ENCODE data around the gene NOX5.

NOX5 gene

GRCh38 chr15:69084404-69085030, 70.0 kb downstream of the NOX5 start:
- no peak for DNase-seq

DNA sequence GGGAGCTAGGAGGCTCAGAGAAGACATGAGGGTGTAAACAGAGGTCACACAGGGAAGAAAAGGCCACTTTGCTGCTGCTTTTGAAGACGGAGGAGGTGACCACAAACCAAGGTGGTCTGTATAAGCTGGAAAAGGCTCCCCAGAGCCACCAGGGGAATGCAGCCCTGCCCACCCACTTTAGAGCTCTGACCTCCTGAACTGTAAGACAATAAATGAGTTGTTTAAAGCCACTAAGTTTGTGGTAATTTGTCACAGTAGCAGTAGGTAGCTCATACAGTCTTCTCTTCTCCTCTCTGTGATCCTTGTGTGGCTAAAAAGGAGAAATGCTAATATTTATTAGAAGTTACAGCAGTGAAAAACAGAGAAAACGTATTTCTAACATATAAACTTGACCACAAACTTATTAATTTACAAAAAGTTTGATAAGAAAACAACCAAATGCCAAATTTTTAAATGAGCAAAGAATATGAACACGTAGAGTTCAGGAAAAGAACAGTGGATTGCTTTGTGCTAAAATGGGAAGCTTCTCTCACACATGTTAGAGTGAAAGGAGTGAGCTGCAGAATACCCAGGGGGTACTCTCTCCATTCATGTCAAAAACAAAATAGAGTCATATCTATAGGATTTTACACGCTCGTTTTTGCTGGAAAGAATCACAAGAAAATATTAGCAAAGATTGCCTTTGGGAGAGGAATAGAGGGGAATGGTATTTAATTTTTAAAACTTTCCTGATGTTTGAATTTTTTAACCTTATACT, 71.0 kb downstream of the NOX5 start:
- no peak for DNase-seq

- DNase-seq: no peak
Measured at GRCh38 chr15:69086427-69087204, 72.1 kb downstream of the NOX5 start.

GRCh38 chr15:69087366-69087976, 73.0 kb downstream of the NOX5 start:
- no peak for DNase-seq

DNA sequence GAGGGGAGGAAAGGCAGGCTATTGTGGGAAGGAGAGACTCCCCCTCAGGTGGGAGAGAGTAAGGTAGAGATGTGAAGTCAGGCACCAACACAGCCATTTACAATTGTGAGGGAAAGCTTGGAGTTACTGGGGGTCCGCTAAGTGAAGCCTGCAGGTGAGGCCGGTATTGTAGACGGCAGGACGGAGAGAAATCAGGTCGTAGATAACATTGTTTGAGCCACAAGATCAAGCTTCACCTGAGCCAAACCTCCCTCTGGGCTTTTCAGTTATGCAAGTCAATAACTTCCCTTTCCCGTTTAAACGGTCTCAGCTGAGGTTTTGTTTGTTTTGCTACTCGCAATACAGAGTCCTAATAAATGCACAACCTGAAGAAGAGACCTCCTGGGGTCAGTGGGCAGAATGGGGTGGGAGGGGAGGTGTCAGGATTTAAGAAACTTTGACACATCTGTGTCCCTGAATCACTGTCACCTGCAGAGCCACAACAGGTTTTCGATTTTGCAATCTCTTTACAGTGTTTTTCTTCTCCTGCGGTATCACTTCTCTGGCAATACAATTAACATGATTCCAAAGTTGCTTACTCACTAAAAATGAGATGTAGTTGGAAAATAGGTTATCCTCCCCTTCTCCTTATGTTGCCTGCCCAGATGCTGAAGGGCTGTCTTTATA, 73.9 kb downstream of the NOX5 start:
- DNase-seq: no peak

- no peak for DNase-seq
Measured at GRCh38 chr15:69089258-69089657, 74.8 kb downstream of the NOX5 start.

GRCh38 chr15:69090197-69090948, 75.9 kb downstream of the NOX5 start:
- no peak for DNase-seq

DNA sequence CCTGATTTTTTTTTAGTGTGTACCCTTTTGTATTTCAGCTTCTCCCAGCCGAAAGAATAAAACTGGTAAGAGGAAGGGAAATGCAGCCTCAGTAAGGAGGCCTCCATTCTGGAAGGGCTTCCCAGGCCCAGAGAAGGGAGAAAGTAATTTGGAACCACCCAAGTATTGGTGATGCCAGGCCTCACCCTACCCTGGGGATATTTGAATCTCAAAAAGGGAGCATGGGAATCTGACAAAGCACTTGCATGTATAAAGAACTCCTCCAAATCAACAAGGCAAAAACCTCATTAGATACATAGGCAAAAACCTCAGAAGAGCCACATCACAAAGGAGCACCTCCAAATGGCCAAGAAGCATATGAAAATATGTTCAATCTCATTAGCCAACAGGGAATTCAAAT, 77.2 kb downstream of the NOX5 start:
- no peak for DNase-seq

- no peak for DNase-seq
Measured at GRCh38 chr15:69092159-69092558, 77.7 kb downstream of the NOX5 start.

DNA sequence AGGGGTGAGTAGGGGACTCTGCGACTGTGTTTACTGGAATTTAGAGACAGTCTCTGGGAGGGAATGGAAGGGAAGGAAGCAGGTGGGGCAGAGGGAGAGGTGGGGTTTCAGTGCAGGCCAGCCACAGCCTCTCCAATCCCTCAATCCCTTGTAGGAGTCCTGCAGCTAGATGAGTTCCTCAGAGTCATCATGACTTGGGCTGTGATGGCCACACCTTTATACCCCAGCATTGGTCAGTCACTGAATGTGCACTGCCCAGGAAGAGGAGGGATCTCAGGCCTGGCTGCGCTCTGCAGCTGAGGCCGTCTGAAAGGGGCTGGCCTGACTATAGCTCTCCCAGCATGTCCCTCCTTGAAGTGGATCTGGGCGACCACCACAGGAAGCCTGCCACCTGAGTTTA, 78.6 kb downstream of the NOX5 start:
- no peak for DNase-seq

GRCh38 chr15:69093614-69094013, 79.1 kb downstream of the NOX5 start:
- DNase-seq: no peak

DNA sequence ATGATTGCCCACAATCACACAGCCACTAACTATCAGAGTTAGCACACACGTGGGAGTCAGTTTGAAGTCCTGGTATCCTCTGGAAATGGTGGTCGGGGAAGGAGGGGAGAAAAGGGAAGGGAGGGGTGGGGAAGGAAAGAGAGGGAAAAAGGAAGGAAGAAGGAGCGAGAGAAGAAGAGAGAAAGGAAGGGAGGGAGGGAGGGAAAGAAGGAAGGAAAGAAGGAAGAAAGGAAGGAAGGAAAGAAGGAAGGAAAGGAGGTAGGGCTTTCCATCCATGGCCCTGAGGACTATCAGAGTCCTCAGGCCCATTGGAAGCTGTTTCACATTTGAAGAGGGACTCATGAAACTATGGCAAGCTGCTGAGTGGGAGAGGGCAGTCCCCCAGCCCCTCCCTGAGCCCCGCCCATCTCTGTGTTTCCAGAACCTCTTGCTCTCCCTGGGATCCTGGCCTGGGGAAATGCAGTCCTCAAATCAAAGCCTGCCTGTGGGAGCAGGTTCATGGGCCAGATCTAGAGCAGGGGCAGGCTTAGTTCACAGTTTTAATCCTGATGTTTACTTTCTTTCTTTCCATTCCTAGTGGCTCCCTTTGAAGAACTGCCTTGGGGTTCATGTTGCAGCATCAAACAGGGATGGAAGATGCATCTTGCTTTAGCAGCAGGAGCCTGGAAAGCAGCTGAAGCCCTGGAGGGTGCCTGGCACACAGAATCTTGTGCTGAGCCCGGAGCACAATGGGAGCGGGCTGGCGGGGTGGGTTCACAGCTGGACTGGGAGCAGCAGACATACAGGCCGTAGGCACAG, 79.8 kb downstream of the NOX5 start:
- no peak for DNase-seq

GRCh38 chr15:69095274-69095673, 80.8 kb downstream of the NOX5 start:
- DNase-seq: no peak

DNA sequence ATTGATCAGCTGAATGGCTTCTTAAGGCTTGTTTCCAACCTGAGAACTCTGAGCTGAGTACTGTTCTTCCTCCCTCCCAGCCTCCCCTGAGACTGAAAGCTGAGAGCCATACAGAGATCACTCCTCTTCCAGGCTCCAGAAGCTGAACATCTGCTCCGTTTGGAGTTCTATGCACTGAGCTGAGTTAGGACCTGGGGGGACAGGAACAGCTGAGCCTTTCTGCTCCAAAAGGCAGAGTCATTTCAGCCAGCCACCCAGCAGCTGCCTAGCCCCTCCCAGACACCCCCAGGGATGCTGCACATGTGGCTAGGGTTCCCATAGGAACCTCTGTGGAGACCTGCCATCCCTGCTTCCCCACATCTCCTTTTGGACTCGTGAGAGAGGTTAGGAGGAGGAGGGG, 81.7 kb downstream of the NOX5 start:
- DNase-seq: no peak

DNA sequence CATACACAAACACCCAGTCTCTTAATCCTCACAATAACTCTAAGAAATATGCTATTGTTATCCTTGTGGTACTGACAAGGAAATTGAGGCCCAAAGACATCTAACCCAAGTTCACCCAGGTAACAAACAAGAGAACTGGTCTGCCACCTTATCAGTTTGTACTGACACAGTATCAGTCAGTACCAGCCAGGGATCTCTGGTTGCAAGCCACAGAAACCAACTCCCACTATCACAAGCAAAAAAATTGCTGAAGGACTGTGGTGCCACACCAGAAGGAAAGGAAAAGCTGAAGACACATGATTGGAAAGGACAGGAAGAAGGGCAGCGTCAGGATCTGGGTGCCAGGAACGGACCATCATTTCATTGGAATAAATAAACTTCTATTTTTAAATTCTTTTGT, 82.1 kb downstream of the NOX5 start:
- DNase-seq: no peak

DNA sequence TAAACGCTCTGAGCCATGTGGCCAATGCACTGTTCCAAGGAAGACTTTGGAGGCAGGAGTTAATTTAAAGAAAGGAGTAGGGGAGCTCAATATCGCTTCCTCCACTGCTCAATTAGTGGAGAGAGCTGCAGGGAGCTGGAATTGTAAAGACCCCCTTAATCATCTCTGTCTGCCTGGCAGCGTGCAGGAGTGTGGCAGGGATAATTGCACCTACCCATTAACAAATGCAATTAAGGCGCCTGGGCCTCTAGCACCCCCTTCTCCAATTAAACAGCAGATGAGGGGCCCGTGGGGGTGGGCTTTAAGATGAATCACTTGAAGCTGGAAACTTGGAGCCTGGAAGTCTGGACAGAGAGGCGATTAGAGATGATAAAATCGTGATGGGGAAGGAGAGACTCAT, 84.3 kb downstream of the NOX5 start:
- DNase-seq: no peak

DNA sequence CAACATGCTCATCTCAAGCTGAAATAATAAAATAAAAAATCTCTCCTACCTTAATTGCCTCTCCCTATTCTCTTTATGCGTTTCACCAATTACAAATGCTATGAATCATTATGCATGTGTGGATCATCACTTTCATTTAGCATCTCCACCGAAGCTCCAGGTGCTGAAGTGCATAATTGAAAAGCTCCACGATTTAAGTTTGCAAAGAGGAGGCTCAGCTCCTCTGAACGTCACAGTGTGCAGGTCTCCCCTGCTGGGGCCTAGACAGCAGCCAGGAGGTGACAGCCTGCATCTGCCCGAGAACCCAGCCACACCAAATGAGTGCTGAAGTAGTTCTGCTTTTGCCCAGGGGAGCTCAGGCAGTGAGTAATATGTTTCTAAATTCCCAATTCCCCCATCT, 85.4 kb downstream of the NOX5 start:
- no peak for DNase-seq

DNA sequence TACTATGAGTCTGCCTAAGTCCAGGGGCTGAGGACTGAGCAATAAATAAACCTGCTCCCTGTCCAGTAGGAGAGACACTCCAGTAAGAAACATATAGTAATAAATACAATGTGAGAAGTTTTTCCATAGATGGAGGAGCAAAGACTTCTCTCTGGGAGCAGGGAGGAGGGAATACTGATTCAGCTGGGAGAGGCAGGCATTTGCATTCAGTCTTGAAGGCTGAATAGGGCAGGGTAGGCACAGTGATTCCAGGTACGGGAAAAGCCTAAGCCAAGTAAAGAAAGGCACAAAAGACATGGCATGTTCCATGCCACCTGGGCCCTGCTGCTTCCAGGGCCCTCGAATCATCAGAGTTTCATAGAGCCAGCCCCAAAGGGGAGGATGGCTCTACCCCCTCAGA, 86.3 kb downstream of the NOX5 start:
- no peak for DNase-seq

- no peak for DNase-seq
Measured at GRCh38 chr15:69104050-69104750, 89.7 kb downstream of the NOX5 start.

GRCh38 chr15:69105451-69105985, 91.0 kb downstream of the NOX5 start:
- no peak for DNase-seq
